Right renal pelvis (tissue), 4 donors: ENCODE measurements around the gene KCNA2. TPM values are rescaled to one million over a fixed set of nuclear protein-coding genes. Genes with fewer than 3 reads are reported as not detected.

Source experiments
- DNase-seq, 4 donors: peaks; one replicate each; pipeline ENCODE4 v3.0.0-alpha.2; 2013; ENCODE audit warnings: low read depth in 4 of 4, low spot score in 3 of 4, missing footprints in 1 of 4
- polyA plus RNA-seq, 4 donors: library from polyadenylated mRNA; unstranded; fragments of 120-200 nt; gene quantifications; one replicate each; pipeline ENCODE4 v1.2.1, GENCODE V29; 2013; ENCODE audit not compliant: insufficient read length in 4 of 4

Gene KCNA2
- polyA plus RNA-seq, 4 donors, result 0.44 to 0.82 (median 0.51) TPM

DNA sequence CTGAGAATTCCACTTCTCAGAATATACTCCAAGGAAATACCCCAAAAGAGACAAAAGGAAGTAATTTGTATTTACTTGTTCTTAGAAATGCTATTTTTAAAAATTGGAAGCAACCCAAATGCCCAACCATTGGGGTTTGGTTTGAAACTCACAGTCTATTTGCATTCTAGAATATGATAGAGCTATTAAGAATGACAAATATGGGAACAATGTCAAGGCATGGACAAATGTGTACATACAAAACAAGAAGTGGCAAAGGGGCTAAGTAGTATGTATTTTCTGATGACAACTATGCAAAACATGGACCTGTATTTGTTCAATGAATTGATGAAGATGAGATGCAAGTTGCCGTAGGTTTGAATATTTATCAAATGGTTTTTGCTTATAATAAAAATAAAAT lies 32.8 kb downstream of the KCNA2 start:
- DNase-seq, result no peak

DNA sequence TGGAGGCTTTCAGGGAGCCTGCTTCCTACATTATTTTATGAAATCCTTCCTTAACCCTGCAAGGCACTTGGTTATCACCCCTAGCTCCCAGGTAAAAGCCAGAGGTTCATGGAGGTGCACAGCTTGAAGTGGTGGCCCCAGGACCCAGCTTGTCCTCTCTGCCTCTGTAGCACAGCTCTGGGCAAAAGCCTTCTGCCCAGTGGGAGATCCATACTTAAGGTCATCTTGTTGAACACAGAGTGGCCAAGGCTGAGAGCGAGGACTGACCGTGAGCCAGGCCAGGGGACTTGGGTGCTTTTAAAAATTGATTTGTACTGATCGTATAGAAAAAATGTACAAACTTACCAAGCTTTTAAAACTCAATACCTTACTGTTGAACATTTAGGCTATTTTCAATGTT lies 33.4 kb downstream of the KCNA2 start:
- no peak for DNase-seq

DNA sequence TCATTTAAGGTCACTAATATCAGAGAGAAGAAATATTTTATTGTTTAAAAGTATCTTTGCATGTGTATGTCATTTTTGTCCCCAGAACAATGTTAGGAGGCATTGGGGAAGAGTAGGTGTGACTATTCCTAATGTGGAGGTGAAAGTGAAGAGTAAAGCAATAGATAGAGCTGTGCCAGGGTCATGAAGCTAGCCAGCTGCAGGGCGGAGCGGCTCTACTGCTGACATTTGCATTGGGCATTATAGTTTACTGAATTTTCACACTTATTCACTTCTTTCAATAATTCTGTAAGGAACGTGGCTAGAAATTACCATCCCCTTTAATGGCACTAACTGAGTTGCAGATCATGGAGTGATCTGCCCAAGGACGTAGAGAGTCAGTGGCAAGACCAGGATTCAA lies 35.3 kb downstream of the KCNA2 start:
- DNase-seq, result no peak

DNA sequence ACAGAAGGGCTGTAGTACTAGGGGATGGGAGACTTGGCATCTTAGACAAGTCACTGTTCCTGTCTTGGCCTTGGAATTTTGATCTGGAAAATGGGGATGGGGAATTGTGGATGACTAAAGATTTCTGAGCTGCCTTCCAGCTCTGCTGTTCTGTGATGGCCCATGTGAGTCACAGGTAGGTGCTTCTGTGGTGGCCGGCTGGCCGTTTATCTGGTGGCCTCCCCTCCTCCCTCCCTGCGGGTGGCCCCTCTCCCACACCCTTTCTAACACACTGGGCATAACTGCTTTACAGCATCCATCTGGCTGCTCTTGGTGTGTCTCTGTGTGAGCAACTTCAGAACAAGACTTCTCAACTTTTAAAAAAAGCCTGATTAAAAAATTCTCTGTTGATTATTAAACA lies 35.9 kb downstream of the KCNA2 start:
- no peak for DNase-seq

DNA sequence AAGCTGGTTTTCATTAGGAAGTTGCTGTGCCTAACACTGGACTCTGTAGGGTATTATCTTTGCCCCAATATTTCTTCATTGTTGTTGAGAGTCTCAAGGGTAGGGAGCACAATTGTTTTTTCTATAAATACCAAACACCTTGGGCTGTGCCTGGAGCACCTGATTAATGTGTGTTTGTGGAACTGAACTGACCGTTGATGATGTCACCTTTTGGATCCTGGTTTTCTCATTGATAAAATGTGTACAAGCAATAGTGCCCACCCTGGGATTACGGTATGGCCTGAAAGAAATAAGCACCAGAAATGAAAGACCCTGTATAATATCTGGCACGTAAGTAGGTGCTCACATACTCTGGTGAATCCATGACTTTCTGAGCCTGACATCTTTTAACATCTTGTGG lies 39.3 kb downstream of the KCNA2 start:
- no peak for DNase-seq

DNA sequence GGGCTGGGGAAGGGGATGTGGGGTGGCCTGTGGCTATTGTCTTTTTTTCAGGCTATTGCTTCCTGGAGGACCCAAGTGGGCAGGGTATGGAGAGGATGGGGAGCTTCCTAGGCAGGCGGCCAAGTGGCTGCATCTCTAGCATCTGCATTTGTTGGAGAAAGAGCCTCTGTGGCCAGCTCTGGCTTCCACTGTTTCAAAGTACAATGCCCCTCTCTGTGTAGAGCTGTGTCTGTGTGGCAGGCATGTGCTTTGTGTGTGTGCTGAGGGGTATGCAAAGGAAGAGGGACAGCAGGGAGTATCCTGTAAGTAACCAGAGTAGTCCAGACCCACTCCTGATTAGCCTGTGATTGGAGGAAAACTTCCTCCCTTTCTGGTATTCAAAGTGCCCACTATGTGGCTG lies 40.6 kb downstream of the KCNA2 start:
- no peak for DNase-seq

DNA sequence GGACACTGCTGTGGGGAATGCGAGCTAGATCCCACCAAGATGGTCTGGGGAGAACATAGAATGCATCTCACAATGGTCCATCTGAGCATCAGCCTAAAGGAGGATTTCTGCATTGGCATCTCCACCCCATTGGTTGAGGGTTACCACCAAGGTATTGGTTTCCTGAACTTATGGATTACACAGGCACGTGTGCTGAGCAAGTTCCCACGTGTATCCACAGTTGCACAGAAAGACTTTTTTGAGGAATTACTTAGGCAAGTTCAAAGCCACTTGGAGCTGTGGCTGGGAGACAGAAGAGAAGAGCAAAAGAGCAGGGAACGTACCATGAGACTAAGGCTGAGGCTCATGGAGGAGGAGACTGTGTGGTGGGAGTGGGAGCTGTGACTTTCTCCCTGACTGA lies 43.1 kb downstream of the KCNA2 start:
- no peak for DNase-seq

DNA sequence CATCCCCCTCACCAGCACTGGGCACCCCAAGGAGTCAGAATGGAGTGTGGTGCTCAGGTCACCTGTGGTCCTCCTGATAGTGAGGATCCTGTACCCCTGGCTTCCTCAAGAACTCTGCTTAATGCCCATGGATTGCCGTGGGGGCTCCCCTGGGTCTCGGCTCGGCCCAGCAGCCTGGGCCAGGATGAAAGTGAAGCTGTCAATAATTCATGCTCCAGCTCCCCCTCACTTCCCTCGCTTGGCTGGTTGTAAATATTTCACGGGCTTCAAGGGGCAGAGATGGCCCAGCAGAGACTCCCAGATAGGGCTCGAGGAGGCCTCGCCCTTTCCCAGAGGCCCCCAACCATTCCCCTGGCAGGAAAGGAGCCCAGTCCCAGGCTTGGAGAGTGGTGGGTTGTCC lies 44.6 kb downstream of the KCNA2 start:
- DNase-seq, result peak in 1 of 4 donors; percentile 14

DNA sequence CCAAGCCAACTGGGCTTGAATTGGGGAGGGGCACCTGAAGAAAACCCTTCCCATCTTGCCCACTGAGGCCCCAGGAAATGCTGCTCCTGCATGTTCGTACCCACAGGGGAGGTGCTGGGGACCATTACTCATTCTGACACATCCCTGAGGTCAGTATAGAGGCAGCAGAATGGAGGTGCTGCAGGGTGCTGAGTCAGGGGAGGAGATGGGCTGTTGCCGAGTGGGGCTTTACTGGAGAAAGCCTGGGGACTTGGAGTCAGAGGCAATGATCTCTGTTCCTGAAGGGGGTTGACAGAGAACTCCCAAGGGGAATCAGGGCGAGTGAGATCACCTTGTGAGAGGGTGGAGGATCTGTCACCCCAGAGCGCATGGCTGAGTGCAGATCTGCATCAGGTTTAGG lies 47.0 kb downstream of the KCNA2 start:
- DNase-seq, result no peak

DNA sequence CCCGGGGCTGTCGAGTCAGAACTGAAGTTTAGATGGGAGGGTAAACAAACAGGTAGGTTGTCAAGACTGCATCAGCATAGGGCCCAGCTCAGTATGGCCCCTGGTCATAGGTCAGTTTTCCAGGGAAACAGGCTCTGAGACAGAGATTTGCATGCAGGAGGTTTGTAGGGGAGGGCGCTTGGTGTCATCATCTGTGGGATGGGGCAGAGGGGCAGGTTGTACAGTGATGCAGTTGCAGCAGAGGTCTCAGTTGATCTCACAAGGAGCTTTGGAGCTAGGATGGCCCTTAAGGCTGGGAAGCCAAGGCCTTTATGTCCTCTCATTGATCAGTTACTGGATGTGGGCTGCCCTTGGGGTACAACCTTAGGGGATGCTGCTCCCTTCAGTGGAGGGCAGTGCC lies 48.7 kb downstream of the KCNA2 start:
- DNase-seq, result no peak

DNA sequence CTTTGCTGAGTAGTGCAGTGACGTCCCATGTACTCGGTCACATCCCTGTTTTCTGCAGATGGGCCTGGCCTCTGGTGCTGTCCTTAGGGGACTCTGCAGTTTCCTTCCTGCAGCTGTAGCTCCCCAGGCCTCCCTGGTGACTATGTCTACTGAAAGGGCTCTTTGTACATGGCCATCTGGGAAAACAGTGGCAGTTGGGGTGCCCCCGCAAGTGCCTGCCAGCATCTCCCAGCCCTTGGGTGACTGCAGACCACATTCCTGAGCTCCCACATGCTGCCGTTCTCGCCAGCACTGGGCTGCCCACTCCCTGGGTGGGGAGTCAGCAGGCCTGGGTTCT lies 49.7 kb downstream of the KCNA2 start:
- no peak for DNase-seq

DNA sequence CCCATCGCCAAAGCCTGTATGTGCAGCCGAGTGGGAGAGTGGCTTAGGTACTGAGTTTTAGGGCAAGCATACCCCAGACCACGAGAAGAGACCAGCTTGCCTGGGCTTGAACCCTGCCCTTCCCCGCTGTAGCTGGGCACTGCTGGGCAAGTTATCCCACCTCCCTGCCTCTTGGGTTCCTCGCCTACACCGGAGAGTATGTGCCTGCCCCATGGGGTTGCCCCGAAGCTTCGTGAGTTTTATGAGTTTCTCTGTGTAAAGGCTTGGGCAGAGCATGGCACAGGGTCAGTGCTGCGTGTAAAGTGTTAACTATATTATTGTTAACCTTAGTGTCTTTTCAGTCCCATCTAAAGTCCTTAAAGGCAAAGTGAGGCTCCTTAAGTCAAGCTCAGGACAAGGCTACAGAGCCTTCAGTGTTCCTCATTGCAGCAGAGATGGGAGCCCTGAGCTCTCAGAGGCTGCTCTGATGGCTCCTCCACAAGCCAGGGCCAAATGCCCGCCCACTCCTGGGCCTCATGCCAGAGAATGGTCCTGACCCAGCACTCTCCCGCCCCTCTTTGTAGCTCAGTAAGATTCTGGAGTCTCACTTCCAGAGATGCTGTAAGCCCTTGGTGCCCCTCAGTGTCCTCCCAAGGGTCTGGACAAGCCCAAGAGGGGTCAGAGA lies 50.2 kb downstream of the KCNA2 start:
- no peak for DNase-seq

DNA sequence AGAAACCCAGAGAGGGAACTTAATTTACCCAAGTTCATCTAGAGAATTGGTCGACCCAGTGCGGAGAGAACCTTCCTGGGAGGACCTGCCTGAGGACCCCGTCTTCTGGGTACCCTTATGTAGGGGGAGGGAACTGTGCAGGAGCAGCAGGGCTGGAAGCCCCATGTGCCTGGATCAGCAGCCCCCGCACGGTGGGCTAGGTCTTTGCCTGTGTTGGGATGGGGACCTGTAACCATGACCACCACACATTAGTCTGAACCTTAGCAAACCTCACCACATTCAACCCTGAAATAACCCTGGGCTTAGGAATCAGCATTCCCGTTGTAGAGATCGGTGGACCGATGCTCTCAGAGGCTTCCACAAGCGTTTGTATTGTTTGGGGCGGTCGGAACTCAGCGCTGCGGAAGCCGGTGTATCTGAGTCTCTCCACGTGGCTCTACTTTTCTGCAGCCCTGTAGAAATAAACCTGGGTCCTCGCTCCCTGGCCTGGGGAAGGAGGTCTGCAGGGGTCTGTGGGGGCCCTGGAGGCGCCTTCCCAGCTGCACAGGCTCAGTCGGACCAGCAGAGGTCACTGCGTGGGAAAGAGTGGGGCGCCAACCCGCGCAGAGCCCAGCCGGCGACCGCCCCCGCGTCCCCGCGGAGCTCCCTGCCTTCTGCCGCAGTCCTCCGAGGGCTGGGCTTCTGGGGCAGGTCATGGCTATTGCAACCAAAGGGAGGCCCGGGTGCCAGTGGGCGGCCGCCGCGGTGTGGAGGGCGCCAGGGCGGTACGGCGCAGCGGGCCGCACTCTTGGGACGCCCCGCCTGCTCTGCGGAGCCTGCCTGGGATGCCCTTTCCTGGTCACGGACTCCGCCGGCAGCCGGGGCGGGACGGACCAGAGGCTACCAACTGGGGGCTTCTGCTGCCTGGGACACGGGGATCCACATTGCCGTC lies 51.0 kb downstream of the KCNA2 start:
- peak in 2 of 4 donors; percentile 24 to 28 for DNase-seq

DNA sequence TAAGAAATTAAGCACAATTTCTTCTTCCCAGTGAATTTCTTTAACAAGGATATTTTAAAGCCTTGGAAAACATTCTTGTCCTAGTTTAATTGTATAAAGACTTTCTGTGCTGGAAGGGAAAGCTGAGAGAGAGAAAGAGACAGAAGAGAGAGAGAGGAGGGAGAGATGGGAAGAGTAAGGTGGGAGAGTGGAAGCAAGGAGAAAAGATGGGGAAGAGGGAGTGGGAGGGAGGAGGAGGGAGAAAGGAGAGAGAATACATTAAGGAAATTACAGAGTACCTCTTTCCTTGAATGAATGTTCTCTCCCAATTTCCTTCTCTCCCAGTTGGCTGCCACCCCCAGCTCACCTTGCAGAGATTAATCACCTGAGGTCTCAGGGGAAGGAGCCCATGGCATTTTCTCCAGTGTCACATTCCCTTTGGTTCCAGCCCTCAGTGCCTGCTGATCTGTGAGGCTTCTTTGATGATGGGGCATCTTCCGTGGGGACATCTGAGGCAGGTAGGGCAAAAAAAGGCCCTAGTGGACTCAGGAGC lies 54.8 kb downstream of the KCNA2 start:
- DNase-seq, result no peak

DNA sequence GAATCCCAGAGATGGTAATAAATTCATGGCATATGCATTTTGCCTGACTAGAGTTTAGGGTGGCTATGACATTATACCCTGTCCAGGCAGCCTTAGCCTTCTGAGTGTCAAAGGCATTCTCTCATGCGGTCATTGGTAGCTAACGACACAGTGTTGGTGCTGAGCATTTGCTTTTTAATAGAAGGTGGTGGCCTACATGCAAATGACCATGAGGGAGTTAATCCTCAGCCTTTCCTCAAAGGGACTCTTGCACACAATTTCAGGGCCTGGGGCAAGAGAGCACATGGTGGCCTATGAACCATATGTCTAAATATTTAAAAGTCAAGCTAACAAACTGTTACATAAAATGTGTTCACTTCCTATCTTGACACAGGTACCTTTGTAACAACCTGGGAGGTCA lies 56.3 kb downstream of the KCNA2 start:
- no peak for DNase-seq

DNA sequence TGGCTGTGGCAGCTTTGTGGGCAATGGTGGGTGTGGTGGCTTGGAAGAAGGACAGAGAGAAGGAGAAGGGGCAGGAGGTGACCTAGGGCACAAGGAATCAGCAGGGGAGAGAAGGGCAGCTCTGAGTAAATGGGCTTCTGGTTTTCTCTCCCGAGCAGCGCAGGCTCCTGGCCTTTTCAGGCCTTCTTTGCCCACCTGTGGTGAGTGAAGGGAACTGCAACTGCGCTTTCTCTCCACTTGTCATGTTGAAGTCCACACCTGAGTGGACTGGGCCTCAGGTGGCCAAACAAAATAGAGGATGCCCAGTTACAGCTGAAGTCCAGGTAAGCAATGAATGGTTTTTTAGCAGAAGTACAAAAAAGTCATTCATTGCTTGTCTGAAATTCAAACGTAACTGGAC lies 57.8 kb downstream of the KCNA2 start:
- DNase-seq, result no peak

DNA sequence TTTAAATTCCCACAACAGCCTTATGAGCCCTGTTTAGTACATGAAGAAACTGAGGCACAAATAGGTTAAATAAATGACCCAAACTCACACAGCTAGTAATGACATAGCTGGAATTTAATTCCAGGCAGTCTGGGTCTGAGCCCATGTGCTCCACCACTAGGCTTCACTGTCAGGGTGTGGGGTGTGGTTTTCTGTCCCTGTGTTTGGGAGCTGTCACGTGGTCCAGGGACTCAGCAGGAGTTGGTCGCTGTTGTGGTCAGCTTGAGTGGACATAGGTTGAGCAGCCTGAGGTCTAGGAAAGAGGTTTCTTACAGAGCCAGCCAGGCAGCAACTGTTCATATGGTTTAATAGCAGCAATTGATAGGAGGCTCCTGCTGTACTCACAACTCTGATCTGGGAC lies 59.1 kb downstream of the KCNA2 start:
- no peak for DNase-seq

DNA sequence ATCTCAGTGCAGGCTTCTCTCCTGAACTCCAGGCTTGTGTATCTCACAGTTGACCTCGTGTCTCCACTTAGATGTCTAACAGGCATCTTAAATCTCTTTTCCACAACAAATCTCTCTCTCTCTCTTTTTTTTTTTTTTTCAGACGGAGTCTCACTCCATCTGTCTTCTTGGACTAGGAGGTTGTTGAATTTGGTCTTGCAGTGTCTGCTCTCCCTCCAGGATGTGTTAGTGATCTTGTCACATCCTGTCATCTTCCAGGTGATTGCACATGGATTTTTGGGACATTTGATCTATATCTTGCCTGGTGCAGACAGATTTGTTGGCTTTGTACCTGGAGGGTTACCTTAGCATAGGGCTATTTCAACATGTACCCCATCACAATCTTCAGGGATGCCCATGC lies 60.7 kb downstream of the KCNA2 start:
- DNase-seq, result no peak

DNA sequence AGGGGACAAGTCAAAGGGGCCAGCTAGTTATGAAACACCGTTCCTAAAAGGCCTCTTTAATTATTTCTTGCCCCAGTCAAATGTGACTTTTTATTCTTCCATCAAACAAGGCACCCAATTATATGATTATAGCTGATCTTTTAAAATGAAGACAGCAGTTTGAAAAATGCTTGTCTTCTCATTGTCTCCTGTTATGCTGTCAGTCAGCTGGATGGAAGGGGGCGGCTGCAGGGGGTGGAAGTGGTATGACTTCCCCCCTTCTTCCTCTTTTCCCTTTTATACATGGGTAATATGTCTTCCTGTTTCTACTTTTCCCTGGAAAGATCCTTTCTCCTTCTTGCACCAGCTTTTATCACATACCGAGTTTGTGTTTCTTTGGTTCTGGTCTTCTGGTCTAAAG lies 61.4 kb downstream of the KCNA2 start:
- DNase-seq, result no peak
